Coronary artery (tissue), 2 donors: ENCODE results near the gene NHLH2.
A peak's percentile ranks its signal among the peaks of the same experiment; 100 is the strongest.

Source experiments
- DNase-seq: peaks from one replicate; pipeline ENCODE4 v3.0.0-alpha.2; 2017; ENCODE audit warnings: low spot score
- H3K27ac ChIP-seq, 2 donors: fragments of 200-600 bp; sonication (generic); one replicate each; pipeline ENCODE4 v1.5.1; 2016 to 2019
- H3K4me3 ChIP-seq: fragments of 200-600 bp; sonication (generic); 2 replicates; pipeline ENCODE4 v1.5.1; 2016; ENCODE audit warnings: mild to moderate bottlenecking, moderate library complexity
- TF ChIP-seq, protein P1 (sequence below): fragments of 200-600 bp; sonication (generic); IDR thresholded peaks from one replicate; pipeline ENCODE4 v1.5.1; 2019; ENCODE audit warnings: antibody characterized with exemption

NHLH2 gene

DNA sequence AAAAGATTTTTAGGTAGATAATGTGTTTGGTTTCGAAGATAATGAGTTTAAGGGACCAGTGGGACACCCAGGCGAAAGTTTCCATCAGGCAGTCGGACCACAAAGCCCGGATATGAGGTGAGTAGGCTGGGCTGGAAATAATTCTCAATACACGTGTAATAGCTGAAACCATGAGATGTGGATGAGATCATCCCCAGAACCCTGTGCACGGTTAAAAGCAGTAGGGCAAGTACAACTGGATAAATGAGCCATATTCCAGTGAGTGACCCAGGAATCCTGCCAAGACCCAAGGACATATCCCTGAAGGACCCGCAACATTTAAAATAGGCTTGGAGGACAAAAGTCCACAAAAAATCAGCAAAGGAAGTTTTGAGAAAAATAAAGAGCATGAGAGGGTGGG, 21.5 kb upstream of the NHLH2 start:
- H3K27ac ChIP-seq = no peak overlapping the region
- no peak overlapping the region for H3K4me3 ChIP-seq
- TF ChIP-seq, protein P1, sequence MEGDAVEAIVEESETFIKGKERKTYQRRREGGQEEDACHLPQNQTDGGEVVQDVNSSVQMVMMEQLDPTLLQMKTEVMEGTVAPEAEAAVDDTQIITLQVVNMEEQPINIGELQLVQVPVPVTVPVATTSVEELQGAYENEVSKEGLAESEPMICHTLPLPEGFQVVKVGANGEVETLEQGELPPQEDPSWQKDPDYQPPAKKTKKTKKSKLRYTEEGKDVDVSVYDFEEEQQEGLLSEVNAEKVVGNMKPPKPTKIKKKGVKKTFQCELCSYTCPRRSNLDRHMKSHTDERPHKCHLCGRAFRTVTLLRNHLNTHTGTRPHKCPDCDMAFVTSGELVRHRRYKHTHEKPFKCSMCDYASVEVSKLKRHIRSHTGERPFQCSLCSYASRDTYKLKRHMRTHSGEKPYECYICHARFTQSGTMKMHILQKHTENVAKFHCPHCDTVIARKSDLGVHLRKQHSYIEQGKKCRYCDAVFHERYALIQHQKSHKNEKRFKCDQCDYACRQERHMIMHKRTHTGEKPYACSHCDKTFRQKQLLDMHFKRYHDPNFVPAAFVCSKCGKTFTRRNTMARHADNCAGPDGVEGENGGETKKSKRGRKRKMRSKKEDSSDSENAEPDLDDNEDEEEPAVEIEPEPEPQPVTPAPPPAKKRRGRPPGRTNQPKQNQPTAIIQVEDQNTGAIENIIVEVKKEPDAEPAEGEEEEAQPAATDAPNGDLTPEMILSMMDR = no peak
- no peak for DNase-seq

DNA sequence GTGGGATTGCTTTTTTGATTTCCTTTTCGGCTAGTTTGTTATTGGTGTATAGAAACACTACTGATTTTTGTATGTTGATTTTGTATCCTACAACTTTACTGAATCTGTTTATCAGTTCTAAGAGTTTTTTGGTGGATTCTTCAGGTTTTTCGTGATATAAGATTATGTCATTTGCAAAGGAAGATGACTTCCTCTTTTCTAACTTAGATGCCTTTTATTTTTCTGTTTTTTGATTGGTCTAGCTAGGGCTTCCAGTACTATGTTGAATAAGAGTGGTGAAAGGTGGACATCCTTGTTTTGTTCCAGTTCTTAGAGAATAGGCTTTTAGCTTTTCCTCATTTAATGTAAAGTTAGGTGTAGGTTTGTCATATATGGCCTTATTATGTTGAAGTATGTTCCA, 13.1 kb upstream of the NHLH2 start:
- H3K4me3 ChIP-seq = no peak overlapping the region
- TF ChIP-seq, protein P1 = no peak
- H3K27ac ChIP-seq = no peak overlapping the region
- DNase-seq = no peak

DNA sequence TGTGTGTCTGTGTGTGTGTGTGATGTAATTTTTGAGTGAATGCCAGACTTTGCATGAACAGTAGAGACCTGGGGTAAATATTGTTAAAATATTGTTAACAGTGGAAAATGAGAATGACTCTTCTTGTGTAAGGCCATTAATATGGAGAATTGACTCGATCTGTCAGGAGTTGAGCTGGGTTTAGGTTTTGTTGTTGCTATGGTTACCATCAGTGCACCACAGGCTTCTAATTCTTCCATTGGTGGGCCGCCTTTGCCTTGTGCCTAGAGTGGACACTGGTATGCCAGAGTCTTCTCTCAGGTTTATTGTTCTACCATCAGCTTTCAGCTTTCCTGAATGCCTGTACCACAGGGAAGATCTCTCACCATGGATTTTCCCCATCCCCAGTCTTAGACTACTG, 10.0 kb upstream of the NHLH2 start:
- DNase-seq = no peak
- TF ChIP-seq, protein P1 = no peak
- H3K4me3 ChIP-seq = no peak overlapping the region
- H3K27ac ChIP-seq = no peak overlapping the region

DNA sequence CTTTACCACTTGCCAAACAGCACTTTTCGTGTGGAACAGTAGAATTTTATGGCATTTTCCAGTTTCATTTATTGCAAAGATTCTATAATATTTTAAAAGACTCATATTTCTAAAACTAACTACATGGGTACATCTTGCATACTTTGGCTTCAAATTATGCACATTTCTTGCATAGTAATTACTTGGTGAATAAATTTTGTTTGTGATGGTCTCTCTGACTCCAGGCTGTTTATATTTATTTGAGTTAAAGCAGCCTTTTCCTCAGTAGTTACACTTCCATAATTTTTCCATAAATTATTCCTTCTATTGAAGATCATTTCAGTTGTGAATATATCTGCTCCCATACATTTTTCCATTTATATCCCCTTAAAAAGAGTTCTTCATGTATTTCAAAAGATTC, 6.9 kb upstream of the NHLH2 start:
- no peak for DNase-seq
- no peak overlapping the region for H3K27ac ChIP-seq
- TF ChIP-seq, protein P1 = no peak
- H3K4me3 ChIP-seq = no peak overlapping the region

DNA sequence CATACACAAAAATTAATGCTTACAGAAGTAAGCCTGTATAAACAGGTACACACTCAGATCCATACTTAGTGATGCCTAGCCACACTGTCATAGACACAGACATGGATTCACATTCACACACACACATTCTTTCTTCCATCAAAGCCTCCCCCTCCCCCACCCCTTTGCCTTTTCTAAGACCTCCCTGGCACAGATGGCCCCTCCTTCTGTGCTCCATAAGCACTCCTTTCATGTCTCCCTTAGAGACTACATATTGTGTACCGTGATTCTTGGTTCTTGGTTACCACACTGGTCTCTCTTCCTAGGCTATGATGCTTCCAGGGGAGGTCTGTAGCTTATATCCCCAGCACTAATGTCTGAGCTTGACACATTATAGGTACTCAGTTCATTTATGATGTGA, 2.0 kb upstream of the NHLH2 start:
- no peak overlapping the region for H3K4me3 ChIP-seq
- no peak for DNase-seq
- no peak overlapping the region for H3K27ac ChIP-seq
- TF ChIP-seq, protein P1 = no peak

DNA sequence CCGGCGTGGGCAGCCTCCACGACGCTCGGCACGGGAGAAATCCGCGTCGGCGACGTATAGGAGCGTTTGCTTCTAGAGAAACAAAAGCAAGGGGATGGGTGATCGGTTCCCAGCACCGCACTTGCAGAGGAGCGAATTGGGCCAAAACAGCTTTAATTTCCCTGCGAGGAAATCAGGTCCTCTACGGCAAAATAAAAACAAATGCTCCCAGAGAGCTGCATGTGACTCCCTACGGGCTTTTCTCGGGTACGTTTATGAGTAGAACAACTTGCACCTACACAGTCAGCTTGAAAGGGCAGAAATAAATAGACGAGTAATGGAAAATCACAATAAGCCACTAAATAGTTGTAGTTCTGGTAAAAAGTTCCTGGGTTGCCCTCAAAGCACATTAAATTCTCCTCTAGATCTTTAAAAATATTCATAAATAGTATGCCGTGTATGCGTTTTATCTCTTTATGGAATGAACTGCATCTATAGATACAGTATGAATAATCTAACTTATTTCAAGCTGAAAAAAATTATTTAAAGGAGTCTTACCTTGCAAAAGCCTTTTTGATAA, 1.2 kb downstream of the NHLH2 start:
- no peak overlapping the region for H3K27ac ChIP-seq
- TF ChIP-seq, protein P1 = no peak
- DNase-seq = no peak
- H3K4me3 ChIP-seq = peak overlapping the region; percentile 67

DNA sequence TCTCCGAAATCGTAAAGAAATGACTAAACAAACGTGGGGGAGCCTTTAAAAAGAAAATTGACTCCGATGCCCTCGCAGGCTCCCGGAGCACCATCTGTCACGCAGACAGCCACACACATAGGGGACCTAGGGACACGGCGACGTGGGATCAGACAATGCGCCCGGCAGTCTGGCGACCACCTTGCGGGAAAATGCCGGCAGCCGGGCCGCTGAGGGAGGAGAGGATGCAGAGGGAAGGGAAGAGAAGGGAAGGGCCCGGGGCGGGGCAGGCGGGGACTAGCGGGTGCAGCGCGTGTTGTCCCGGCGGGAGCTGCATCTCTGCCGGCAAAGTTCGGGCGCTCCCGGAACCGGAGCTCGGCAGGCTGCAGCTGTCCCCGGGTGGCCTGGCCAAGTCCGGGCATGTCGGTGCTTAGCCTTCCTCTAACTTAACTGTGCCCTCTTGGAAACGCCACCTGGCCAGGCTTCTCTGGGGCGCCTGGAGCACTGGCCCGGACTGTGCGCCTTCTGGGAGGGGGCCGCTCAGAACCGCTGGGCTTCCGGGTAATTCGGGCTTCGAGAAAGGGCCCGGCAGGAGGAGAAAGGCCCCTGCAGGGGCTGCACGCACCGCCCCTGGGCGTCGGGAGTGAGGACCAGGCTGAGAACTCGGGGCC, 1.8 kb downstream of the NHLH2 start:
- Histone ChIP-seq H3K4me3 (peak overlapping the region; percentile 67), H3K27ac (no peak overlapping the region)
- TF ChIP-seq, protein P1 = no peak
- DNase-seq = no peak
